Natural killer cell (primary cell): Measurements from ENCODE around the gene SLC9C1. TPM values are rescaled to one million over a fixed set of nuclear protein-coding genes. Genes with fewer than 3 reads are reported as not detected.

Experiments used
- ATAC-seq, 3 donors: fragments of 150-1000 bp in 2 of 3; fragments of 200-7000 bp in 1 of 3; cut with Tn5 transposase; 1 replicate in 1 of 3; 2 replicates in 2 of 3; pipeline ENCODE4 v1.10.0; 2021; ENCODE audit warnings: mild to moderate bottlenecking in 2 of 3, moderate library complexity in 2 of 3
- DNase-seq, 2 donors: peaks; one replicate each; pipeline versions ENCODE4 v3.0.0 to v3.0.0-alpha.2; 2013 to 2021; ENCODE audit warnings: mixed read lengths in 1 of 2
- H3K27ac ChIP-seq: one replicate; pipeline ENCODE4 v1.5.1; 2013; ENCODE audit warnings: mild to moderate bottlenecking, low read length
- H3K27me3 ChIP-seq: one replicate; pipeline ENCODE4 v1.6.1; 2013; ENCODE audit warnings: low read length; ENCODE audit not compliant: control insufficient read depth, insufficient read depth
- H3K36me3 ChIP-seq: one replicate; pipeline ENCODE4 v1.6.1; 2013; ENCODE audit warnings: low read length; ENCODE audit not compliant: control insufficient read depth, insufficient read depth
- H3K4me1 ChIP-seq: one replicate; pipeline ENCODE4 v1.6.1; 2013; ENCODE audit warnings: low read length; ENCODE audit not compliant: control insufficient read depth, insufficient read depth
- H3K4me3 ChIP-seq: one replicate; pipeline ENCODE4 v1.5.1; 2013; ENCODE audit warnings: low read length
- H3K9me3 ChIP-seq: one replicate; pipeline ENCODE4 v1.6.1; 2013; ENCODE audit warnings: low read length; ENCODE audit not compliant: control insufficient read depth, insufficient read depth
- H3K27ac Mint-ChIP-seq, 2 donors: one replicate each; pipeline ENCODE4 v1.8.0; 2022; ENCODE audit warnings: mild to moderate bottlenecking in 2 of 2, mixed read lengths in 2 of 2, moderate library complexity in 1 of 2
- H3K27me3 Mint-ChIP-seq, 2 donors: one replicate each; pipeline ENCODE4 v1.8.0; 2022; ENCODE audit warnings: low read depth in 2 of 2, mixed read lengths in 2 of 2
- H3K36me3 Mint-ChIP-seq: one replicate; pipeline ENCODE4 v1.8.0; 2022; ENCODE audit warnings: mixed read lengths
- H3K4me1 Mint-ChIP-seq, 2 donors: one replicate each; pipeline ENCODE4 v1.8.0; 2022; ENCODE audit warnings: mixed read lengths in 2 of 2
- H3K4me3 Mint-ChIP-seq: one replicate; pipeline ENCODE4 v1.8.0; 2022; ENCODE audit warnings: mild to moderate bottlenecking, moderate library complexity, mixed read lengths
- H3K9me3 Mint-ChIP-seq, 2 donors: one replicate each; pipeline ENCODE4 v1.8.0; 2022; ENCODE audit warnings: mixed read lengths in 2 of 2
- CTCF ChIP-seq: fragments of 200-600 bp; IDR thresholded peaks from one replicate; pipeline ENCODE4 v1.8.0; 2022; ENCODE audit warnings: antibody characterized with exemption
- WGBS: methylation state at CpG from one replicate; pipeline ENCODE4 v1.1.7; 2013; ENCODE audit warnings: missing lambda C conversion rate; ENCODE audit not compliant: insufficient coverage; 5-methylcytosine and 5-hydroxymethylcytosine counted together
- intact Hi-C: fragments of 100-400 bp; cut with micrococcal nuclease; formaldehyde crosslinking; loops from one replicate; pipeline ENCODE4 v1.14.2; 2022
- total RNA-seq, 4 donors: library from RNA; stranded (reverse); fragments of 120-200 nt in 1 of 4; gene quantifications; one replicate each; pipeline versions ENCODE4 v1.2.3 to v1.2.4, GENCODE V29; 2013 to 2022

Gene SLC9C1
- total RNA-seq, 3 donors from 2014 or later (not counting 1 experiment from before 2014, with no cell fraction given), result not detected

GRCh38 chr3:112128843-112129727 lies 164.9 kb downstream of the SLC9C1 start:
- Mint-ChIP-seq H3K27ac (peak overlapping the region in 1 of 2 donors; percentile 4), H3K36me3 (no peaks in the 10 kb centered on the region), H3K9me3 (no peaks in the 10 kb centered on the region), H3K27me3 (no peaks in the 10 kb centered on the region), H3K4me3 (no peak overlapping the region), H3K4me1 (peaks cover 24 to 34% of the 10 kb centered on the region in 2 donors)
- peak in 1 of 2 donors; percentile 87 for DNase-seq
- ATAC-seq, result peak; percentile 21 to 56 (median 41)
- TF ChIP-seq CTCF, result no peak
- intact Hi-C loops, result no loop called here
- Histone ChIP-seq H3K36me3 (no peaks in the 10 kb centered on the region), H3K27ac (peak overlapping the region; percentile 80), H3K4me1 (peaks cover 13% of the 10 kb centered on the region), H3K4me3 (no peak overlapping the region), H3K27me3 (no peaks in the 10 kb centered on the region), H3K9me3 (no peaks in the 10 kb centered on the region)
- 45% methylated on average over 6 of the region's 7 CpGs for WGBS

- Mint-ChIP-seq H3K4me3 (peak overlapping the region; percentile 19), H3K9me3 (no peaks in the 10 kb centered on the region), H3K27ac (peak overlapping the region in 1 of 2 donors; percentile 25), H3K27me3 (no peaks in the 10 kb centered on the region), H3K36me3 (no peaks in the 10 kb centered on the region), H3K4me1 (peaks cover 18 to 26% of the 10 kb centered on the region in 2 donors)
- ATAC-seq (peak in 1 of 3 donors; percentile 40), DNase-seq (peak in 1 of 2 donors; percentile 55)
- H3K36me3 ChIP-seq, result no peaks in the 10 kb centered on the region
- TF ChIP-seq CTCF, result no peak
- H3K9me3 ChIP-seq, result no peaks in the 10 kb centered on the region
- no peaks in the 10 kb centered on the region for H3K27me3 ChIP-seq
- intact Hi-C loops, result no loop called here
- no peak overlapping the region for H3K4me3 ChIP-seq
- WGBS, result 34% methylated on average over 8 of the region's 10 CpGs
- H3K27ac ChIP-seq, result peak overlapping the region; percentile 63
- peaks cover 3% of the 10 kb centered on the region for H3K4me1 ChIP-seq
Measured at GRCh38 chr3:112127522-112128494, 166.2 kb downstream of the SLC9C1 start.

- no peak overlapping the region for H3K4me3 ChIP-seq
- Mint-ChIP-seq H3K4me3 (no peak overlapping the region), H3K4me1 (peaks cover 16 to 24% of the 10 kb centered on the region in 2 donors), H3K27ac (peak overlapping the region; percentile 1 to 25), H3K36me3 (no peaks in the 10 kb centered on the region), H3K9me3 (no peaks in the 10 kb centered on the region), H3K27me3 (no peaks in the 10 kb centered on the region)
- DNase-seq (peak in 1 of 2 donors; percentile 36), ATAC-seq (no peak)
- no peak for TF ChIP-seq CTCF
- 78% methylated on average over 1 of the region's 1 CpG for WGBS
- H3K9me3 ChIP-seq, result no peaks in the 10 kb centered on the region
- no peak overlapping the region for H3K27ac ChIP-seq
- no peaks in the 10 kb centered on the region for H3K36me3 ChIP-seq
- H3K27me3 ChIP-seq, result no peaks in the 10 kb centered on the region
- intact Hi-C loops, result no loop called here
- H3K4me1 ChIP-seq, result peaks cover 3% of the 10 kb centered on the region
Measured at GRCh38 chr3:112126511-112126911, 167.5 kb downstream of the SLC9C1 start.
